Adipose tissue (tissue), 3 donors: ENCODE results near the gene FXYD2. TPM values are rescaled to one million over a fixed set of nuclear protein-coding genes. Genes with fewer than 3 reads are reported as not detected.

ENCODE experiments used
- H3K27ac ChIP-seq: one replicate; pipeline ENCODE4 v1.5.1; 2013; ENCODE audit warnings: low read depth, low read length
- WGBS, 3 donors: extraction: QIAGEN DNeasy Blood & Tissue Kit; methylation state at CpG; one replicate each; pipeline ENCODE4 v1.1.7; 2013; 5-methylcytosine and 5-hydroxymethylcytosine counted together
- polyA plus RNA-seq, 3 donors: library from polyadenylated mRNA; stranded (reverse); fragments of 200-250 nt; gene quantifications; one replicate each; pipeline ENCODE4 v1.2.3, GENCODE V29; 2013
- donor health status: healthy with polysubstance abuse.
- donor health status: Bipolar disorder and iron deficiency.
- donor health status: healthy.

The FXYD2 gene
- polyA plus RNA-seq, 3 donors: 0.85 to 379 (median 10.3) TPM

DNA sequence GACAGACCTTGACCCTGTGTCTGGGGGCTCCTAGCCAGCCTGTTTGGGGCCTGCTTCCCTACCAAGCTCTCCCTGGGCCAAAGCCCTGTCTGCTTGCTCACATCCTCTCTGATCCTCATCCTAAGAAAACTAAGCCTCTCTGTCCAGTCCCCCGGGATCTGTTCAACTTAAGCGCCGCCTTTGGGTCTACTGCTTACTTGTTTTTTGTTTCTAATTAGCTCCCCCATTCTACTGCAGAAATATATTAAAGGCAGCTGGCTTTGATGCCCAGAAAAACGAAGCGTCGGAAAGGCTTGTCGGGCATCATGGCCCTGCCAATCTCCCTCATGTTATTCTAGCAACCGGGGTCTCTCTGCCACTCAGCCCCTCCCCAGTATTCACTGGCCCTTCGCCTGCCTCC is 31.0 kb downstream of the FXYD2 start:
- 90 to 96% (median 90%) methylated on average over 9 of the region's 9 CpGs for WGBS, 3 donors
- no peak overlapping the region for H3K27ac ChIP-seq

DNA sequence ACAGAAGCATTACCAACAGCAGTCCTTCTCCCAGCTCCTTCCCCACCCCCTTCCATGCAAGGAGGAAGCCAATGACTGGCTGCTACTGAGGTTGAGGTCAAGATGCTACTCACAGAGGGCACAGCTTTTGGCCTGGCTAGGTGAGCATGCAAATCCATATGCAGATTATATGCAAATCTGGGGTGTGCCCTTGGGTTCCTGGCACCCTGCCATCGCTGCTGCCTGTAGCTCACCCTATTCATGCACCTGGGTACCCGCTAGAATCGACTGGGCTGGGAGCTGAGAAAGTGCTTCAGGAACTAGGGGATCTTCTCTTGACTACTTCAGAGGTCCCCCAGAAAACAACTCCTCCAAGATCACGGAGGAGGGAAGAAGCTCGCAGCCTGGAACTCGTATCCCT is 31.6 kb downstream of the FXYD2 start:
- no peak overlapping the region for H3K27ac ChIP-seq
- WGBS, 3 donors: 87 to 94% (median 89%) methylated on average over 6 of the region's 6 CpGs

GRCh38 chr11:117792241-117792640 is 32.3 kb downstream of the FXYD2 start:
- 77 to 91% (median 90%) methylated on average over 5 of the region's 5 CpGs for WGBS, 3 donors

DNA sequence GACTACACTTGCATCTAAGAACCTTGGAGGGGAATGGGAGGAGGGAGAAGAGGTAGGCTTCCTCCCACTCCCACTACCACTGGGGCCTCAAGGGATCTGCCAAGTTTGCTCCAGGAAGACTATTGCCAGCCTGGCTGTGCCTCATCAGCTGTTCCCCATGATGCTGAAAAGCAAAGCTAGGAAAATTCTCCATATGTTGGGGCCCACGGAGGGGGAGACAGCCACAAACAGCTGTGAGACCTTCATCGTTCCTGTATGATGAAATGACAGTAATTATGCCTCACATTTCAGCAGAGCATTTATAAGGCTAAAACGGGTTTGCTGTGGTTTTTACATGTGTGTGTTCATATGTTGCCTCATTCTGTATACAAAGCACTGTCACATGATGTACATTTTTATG is 34.3 kb downstream of the FXYD2 start:
- H3K27ac ChIP-seq: no peak overlapping the region
- WGBS, 3 donors: 46 to 56% (median 50%) methylated on average over 3 of the region's 3 CpGs

More at GRCh38 chr11:117792241-117792640, 32.3 kb downstream of the FXYD2 start:
- no peak overlapping the region for H3K27ac ChIP-seq

- no peak overlapping the region for H3K27ac ChIP-seq
- 77 to 87% (median 80%) methylated on average over 4 of the region's 4 CpGs for WGBS, 3 donors
Measured at GRCh38 chr11:117789241-117789640, 35.3 kb downstream of the FXYD2 start.

DNA sequence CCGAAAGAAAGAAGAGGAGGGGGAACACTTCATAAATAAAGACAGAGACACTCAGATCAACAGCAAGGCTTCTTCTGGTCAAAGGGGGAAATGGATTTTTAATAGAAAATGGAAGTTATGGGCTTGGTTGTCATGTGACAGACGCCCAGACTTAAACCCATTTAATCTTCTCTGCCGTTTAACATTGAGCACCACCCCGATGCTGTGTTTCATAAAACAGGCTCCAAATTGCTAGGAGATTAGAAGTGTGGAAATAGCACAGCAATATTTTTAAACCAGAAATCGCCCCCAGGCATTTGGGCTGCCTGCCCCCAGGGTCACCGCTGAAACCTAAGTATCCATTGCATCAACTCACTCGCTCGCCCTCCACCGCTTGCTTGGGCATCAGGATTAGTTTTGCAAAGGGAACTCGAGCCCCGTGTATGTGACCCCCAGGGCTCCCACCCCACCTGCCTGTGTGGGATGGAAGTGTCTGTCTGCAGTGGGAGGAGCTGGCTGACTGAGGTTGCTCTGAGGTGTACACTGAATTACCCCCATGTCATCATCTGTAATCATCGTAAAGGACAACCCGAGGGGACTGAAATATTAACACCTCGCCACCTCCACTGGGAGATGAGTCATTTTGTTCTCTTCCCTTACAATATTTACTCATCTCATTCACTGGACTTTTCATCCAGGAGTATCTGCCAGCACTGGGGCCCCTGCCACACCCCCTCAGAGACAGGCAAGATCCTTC is 38.2 kb downstream of the FXYD2 start:
- no peak overlapping the region for H3K27ac ChIP-seq
- WGBS, 3 donors: 52 to 63% (median 54%) methylated on average over 14 of the region's 14 CpGs

DNA sequence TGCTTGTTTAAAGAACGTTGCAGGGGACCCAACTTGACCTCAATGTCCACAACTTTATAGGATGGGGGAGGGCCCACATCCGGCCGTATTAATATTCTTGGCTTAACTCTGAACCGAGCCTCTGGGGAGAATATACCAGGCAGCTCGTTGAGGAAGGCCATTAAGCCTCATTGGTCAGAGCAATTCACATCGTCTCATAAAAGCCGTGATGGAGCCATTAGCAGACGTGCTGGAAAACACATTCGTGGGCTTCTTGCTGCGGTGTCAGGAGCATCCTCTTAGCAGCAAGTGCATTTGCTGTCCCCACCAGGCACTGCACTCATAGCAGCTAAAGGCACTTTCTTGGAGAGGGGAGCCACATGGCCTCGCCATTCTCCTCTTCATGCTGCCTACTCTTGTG is 42.4 kb downstream of the FXYD2 start:
- H3K27ac ChIP-seq: no peak overlapping the region
- WGBS, 3 donors: 57 to 71% (median 68%) methylated on average over 11 of the region's 11 CpGs

DNA sequence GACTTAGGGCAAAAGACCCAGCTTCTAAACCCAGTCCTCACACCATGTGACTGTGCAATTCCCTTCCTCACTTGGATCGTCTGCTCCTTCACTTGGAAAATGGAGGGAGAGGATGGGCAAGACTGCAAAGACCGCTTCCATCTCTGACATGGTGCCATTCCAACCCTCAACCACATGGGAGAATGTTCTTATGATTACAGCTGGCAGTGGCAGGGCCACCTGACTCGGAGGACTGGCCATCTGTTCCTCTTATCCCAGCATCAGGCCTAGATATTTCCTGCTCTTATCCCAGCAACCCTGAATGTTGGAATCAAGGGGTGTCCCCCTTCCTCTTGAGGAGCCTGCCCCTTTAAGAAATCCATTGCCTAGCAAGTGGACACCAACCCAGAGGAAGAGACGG is 42.9 kb downstream of the FXYD2 start:
- WGBS, 3 donors: 63 to 76% (median 71%) methylated on average over 4 of the region's 4 CpGs

DNA sequence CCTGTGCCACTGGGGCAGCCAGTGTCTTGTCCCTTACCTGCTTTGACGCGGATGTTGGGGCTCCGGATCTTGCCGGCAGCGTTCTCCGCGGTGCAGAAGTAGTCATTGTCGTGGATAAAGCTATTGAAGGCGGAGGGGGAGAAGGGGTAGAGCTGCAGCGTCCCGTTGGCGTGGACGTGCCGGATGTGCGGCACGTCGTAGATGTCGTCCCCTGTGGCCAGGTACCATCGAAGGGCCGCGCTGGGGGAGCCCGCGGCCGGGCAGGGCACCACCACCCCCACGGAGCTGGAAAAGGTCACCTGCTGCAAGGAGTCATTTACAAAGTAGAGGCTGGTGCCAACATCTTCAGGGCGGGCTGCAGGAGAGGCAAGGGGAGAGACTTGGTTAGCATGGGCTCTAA is 44.1 kb downstream of the FXYD2 start:
- H3K27ac ChIP-seq: no peak overlapping the region
- 86 to 92% (median 91%) methylated on average over 26 of the region's 26 CpGs for WGBS, 3 donors

More for the DNA sequence above, 42.9 kb downstream of the FXYD2 start:
- H3K27ac ChIP-seq: no peak overlapping the region

DNA sequence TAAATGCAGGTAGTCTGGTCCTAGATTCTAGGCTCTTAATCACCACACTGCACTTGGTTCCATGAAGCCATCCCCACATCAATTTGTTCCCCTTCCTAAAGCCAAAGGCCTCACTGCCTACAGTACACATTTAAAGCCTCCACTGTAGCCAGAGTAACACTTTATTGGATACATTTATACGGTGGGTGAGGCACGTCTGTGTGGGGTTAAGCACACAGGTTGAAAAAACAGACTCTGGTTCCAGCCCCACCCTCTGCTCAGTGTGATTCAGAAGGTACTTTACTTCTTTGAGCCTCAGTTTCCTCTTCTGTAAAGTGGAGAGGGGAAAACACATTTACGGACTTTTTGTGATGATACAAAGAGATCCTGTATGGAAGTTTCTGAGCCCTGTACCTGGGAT is 50.0 kb downstream of the FXYD2 start:
- no peak overlapping the region for H3K27ac ChIP-seq
- 79 to 93% (median 80%) methylated on average over 3 of the region's 3 CpGs for WGBS, 3 donors

DNA sequence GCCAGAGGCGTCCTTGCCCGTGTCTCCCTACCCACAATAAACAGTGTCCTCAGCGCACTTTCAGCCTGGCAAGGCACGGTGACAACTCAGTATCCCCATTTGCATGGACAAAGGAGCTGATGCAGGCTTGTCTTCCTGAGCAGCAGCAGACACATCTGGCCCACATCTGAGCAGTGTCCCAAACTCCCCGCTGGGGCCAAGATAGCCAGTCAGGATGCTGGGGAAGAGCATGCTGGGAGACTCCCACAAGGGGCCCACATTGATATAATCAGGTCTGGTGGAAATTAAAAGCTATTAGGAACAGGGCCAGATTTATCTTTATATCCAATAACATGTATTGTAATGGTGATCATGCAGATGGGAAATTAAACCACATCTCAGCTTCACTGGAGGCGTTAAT is 52.2 kb downstream of the FXYD2 start:
- 82 to 90% (median 90%) methylated on average over 6 of the region's 6 CpGs for WGBS, 3 donors
- no peak overlapping the region for H3K27ac ChIP-seq

- 84 to 95% (median 94%) methylated on average over 7 of the region's 7 CpGs for WGBS, 3 donors
- no peak overlapping the region for H3K27ac ChIP-seq
Measured at GRCh38 chr11:117771841-117772240, 52.7 kb downstream of the FXYD2 start.

DNA sequence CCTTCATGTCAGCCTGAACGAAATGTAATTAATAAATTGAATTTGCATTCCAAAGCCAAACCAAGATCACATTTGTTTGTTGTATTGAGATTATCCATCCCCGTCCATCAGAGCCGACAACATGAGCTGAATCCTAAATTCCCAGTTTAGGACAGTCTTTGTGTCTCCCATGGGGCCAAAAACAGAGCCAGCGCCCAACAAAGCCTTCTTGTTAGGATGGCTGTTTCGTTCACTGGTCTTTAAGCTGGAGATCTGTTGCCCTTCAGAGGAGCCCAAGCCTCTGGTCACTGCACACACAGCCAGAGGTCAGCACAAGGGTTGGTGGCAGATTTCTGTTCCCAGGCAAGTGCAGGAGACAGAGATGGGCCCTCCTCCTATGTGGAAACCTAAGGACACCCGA is 53.3 kb downstream of the FXYD2 start:
- 77 to 87% (median 87%) methylated on average over 6 of the region's 6 CpGs for WGBS, 3 donors
- no peak overlapping the region for H3K27ac ChIP-seq

DNA sequence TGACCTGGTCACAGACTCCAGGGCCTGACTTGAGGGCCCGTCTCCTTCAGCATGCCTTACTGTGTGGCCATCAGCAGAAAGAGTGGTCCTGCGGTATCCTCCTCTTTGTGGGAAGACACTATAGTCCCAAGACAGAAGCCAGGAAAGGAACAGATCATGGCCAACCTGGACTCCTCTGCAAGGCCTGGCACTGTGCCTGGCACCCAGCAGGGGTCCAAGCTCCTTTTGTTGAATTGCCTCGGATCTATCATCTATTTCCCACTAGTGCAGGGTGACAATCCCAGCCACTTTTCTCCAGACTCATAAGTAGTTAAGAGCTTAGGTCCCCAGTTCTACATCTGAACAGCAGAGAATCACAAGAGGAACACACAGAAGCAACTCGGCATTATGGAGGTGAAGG is 54.5 kb downstream of the FXYD2 start:
- 84 to 90% (median 85%) methylated on average over 4 of the region's 4 CpGs for WGBS, 3 donors
- no peak overlapping the region for H3K27ac ChIP-seq

Other genes with a start within 250 kb of the FXYD2 start
- gene DSCAML1, start 27.5 kb downstream of the FXYD2 start, polyA plus RNA-seq: under 1 TPM; 0.13 to 0.46 (median 0.34) TPM
- gene FXYD6, start 51.9 kb upstream of the FXYD2 start, polyA plus RNA-seq: 100 to 1,000 TPM in 1 of 3 donors, 10 to 100 TPM in 2; 15.5 to 132 (median 39.6) TPM
- 1 to 10 TPM in 1 of 3 donors, under 1 TPM in 1, not detected in 1; 0.04 to 1.5 TPM for gene TMPRSS13, start 104.7 kb upstream of the FXYD2 start, polyA plus RNA-seq
- 10 to 100 TPM in 1 of 3 donors, 1 to 10 TPM in 2; 2.0 to 17.4 (median 8.1) TPM for gene IL10RA, start 161.7 kb upstream of the FXYD2 start, polyA plus RNA-seq